ACC112 (cell line): Measurements from ENCODE around the gene TC2N.
"Not testable (repeated sequence)": the region's sequence is repeated elsewhere in the genome, so short reads cannot be mapped to it uniquely, and the experiment has no call there.

Experiments used
- H2AFZ ChIP-seq: fragments of 200-600 bp; sonication (generic); one replicate; pipeline ENCODE4 v1.6.0; 2017; ENCODE audit warnings: antibody characterized with exemption, low read length; ENCODE audit not compliant: unreplicated experiment
- H3K27ac ChIP-seq: fragments of 200-600 bp; sonication (generic); 2 replicates; pipeline ENCODE4 v1.5.1; 2014; ENCODE audit warnings: low read depth, mild to moderate bottlenecking, antibody characterized with exemption, low read length, moderate library complexity
- H3K27me3 ChIP-seq: fragments of 200-600 bp; sonication (generic); 2 replicates; pipeline ENCODE4 v1.6.1; 2014; ENCODE audit warnings: mild to moderate bottlenecking, antibody characterized with exemption, low read length, moderate library complexity, mixed read lengths; ENCODE audit not compliant: insufficient read depth
- H3K36me3 ChIP-seq: fragments of 200-600 bp; sonication (generic); 2 replicates; pipeline ENCODE4 v1.6.1; 2016; ENCODE audit warnings: mild to moderate bottlenecking, antibody characterized with exemption, low read length, moderate library complexity, mixed read lengths; ENCODE audit not compliant: insufficient read depth
- H3K4me1 ChIP-seq: fragments of 200-600 bp; sonication (generic); one replicate; pipeline ENCODE4 v1.6.1; 2016; ENCODE audit warnings: low read length, mixed read lengths; ENCODE audit not compliant: insufficient read depth, unreplicated experiment, control insufficient read depth
- H3K4me3 ChIP-seq: fragments of 200-600 bp; sonication (generic); 2 replicates; pipeline ENCODE4 v1.5.1; 2014; ENCODE audit warnings: mild to moderate bottlenecking, low read depth, low read length
- H3K79me2 ChIP-seq: fragments of 200-600 bp; sonication (generic); one replicate; pipeline ENCODE4 v1.6.0; 2016; ENCODE audit warnings: low read length; ENCODE audit not compliant: control insufficient read depth, unreplicated experiment, insufficient read depth

Gene TC2N

GRCh38 chr14:91835197-91835919 is 32.0 kb downstream of the TC2N start:
- Histone ChIP-seq H3K4me3 (no peak overlapping the region), H3K4me1 (no peaks in the 10 kb centered on the region), H3K27me3 (peaks cover 54% of the 10 kb centered on the region), H2AFZ (no peak overlapping the region), H3K27ac (no peak overlapping the region), H3K36me3 (no peaks in the 10 kb centered on the region), H3K79me2 (no peaks in the 10 kb centered on the region)

GRCh38 chr14:91834571-91834970 is 32.8 kb downstream of the TC2N start:
- no peak overlapping the region for H3K27ac ChIP-seq

GRCh38 chr14:91831337-91831736 is 36.0 kb downstream of the TC2N start:
- Histone ChIP-seq H3K4me1 (no peaks in the 10 kb centered on the region), H3K27me3 (peaks cover 63% of the 10 kb centered on the region), H3K36me3 (no peaks in the 10 kb centered on the region), H3K27ac (no peak overlapping the region), H3K4me3 (no peak overlapping the region), H2AFZ (no peak overlapping the region), H3K79me2 (no peaks in the 10 kb centered on the region)

More at GRCh38 chr14:91834571-91834970, 32.8 kb downstream of the TC2N start:
- H3K4me3 ChIP-seq, result no peak overlapping the region
- H2AFZ ChIP-seq, result no peak overlapping the region
- no peaks in the 10 kb centered on the region for H3K36me3 ChIP-seq
- H3K4me1 ChIP-seq, result no peaks in the 10 kb centered on the region
- H3K27me3 ChIP-seq, result peaks cover 62% of the 10 kb centered on the region
- no peaks in the 10 kb centered on the region for H3K79me2 ChIP-seq

GRCh38 chr14:91830777-91831176 is 36.6 kb downstream of the TC2N start:
- Histone ChIP-seq H3K4me1 (no peaks in the 10 kb centered on the region), H3K27me3 (peaks cover 57% of the 10 kb centered on the region), H2AFZ (no peak overlapping the region), H3K4me3 (no peak overlapping the region), H3K36me3 (no peaks in the 10 kb centered on the region), H3K27ac (no peak overlapping the region), H3K79me2 (no peaks in the 10 kb centered on the region)

- no peak overlapping the region for H3K27ac ChIP-seq
- no peaks in the 10 kb centered on the region for H3K79me2 ChIP-seq
- no peaks in the 10 kb centered on the region for H3K4me1 ChIP-seq
- peaks cover 44% of the 10 kb centered on the region for H3K27me3 ChIP-seq
- no peaks in the 10 kb centered on the region for H3K36me3 ChIP-seq
- H2AFZ ChIP-seq, result no peak overlapping the region
- no peak overlapping the region for H3K4me3 ChIP-seq
Measured at GRCh38 chr14:91829511-91829910, 37.8 kb downstream of the TC2N start.

- no peak overlapping the region for H3K4me3 ChIP-seq
- H3K27me3 ChIP-seq, result peaks cover 32% of the 10 kb centered on the region; the same call in 1 of the 2 replicates
- H2AFZ ChIP-seq, result no peak overlapping the region
- H3K36me3 ChIP-seq, result no peaks in the 10 kb centered on the region
- H3K4me1 ChIP-seq, result no peaks in the 10 kb centered on the region
- no peak overlapping the region for H3K27ac ChIP-seq
- no peaks in the 10 kb centered on the region for H3K79me2 ChIP-seq
Measured at GRCh38 chr14:91827746-91828145, 39.6 kb downstream of the TC2N start.

GRCh38 chr14:91817566-91818325 is 49.6 kb downstream of the TC2N start:
- no peaks in the 10 kb centered on the region for H3K36me3 ChIP-seq
- no peaks in the 10 kb centered on the region for H3K79me2 ChIP-seq
- H3K27ac ChIP-seq, result no peak overlapping the region
- H3K27me3 ChIP-seq, result peaks cover 25% of the 10 kb centered on the region
- no peak overlapping the region for H2AFZ ChIP-seq
- H3K4me1 ChIP-seq, result no peaks in the 10 kb centered on the region
- H3K4me3 ChIP-seq, result no peak overlapping the region

- Histone ChIP-seq H3K79me2 (no peaks in the 10 kb centered on the region), H3K4me3 (no peak overlapping the region), H3K4me1 (no peaks in the 10 kb centered on the region), H3K36me3 (no peaks in the 10 kb centered on the region), H3K27me3 (peaks cover 30% of the 10 kb centered on the region), H3K27ac (no peak overlapping the region), H2AFZ (no peak overlapping the region)
Measured at GRCh38 chr14:91814317-91814716, 53.0 kb downstream of the TC2N start.

- Histone ChIP-seq H3K79me2 (no peaks in the 10 kb centered on the region), H2AFZ (no peak overlapping the region), H3K36me3 (no peaks in the 10 kb centered on the region), H3K4me1 (no peaks in the 10 kb centered on the region), H3K27ac (no peak overlapping the region), H3K27me3 (peaks cover 25% of the 10 kb centered on the region), H3K4me3 (no peak overlapping the region)
Measured at GRCh38 chr14:91810699-91811098, 56.6 kb downstream of the TC2N start.

- Histone ChIP-seq H3K4me1 (no peaks in the 10 kb centered on the region), H3K79me2 (no peaks in the 10 kb centered on the region), H3K4me3 (no peak overlapping the region), H3K36me3 (no peaks in the 10 kb centered on the region), H3K27me3 (peaks cover 3% of the 10 kb centered on the region; the same call in 1 of the 2 replicates), H3K27ac (no peak overlapping the region), H2AFZ (no peak overlapping the region)
Measured at GRCh38 chr14:91806716-91807115, 60.6 kb downstream of the TC2N start.

- not testable (repeated sequence) for H3K4me3 ChIP-seq, H2AFZ ChIP-seq, H3K79me2 ChIP-seq, H3K36me3 ChIP-seq, H3K27me3 ChIP-seq, H3K4me1 ChIP-seq, H3K27ac ChIP-seq
Measured at GRCh38 chr14:91806094-91806493, 61.2 kb downstream of the TC2N start.
